Hepatocyte (in vitro differentiated cells): ENCODE measurements around the gene MBNL3. TPM values are rescaled to one million over a fixed set of nuclear protein-coding genes. Genes with fewer than 3 reads are reported as not detected.

Experiments used
- DNase-seq: peaks from one replicate; pipeline ENCODE4 v3.0.0-alpha.2; 2016; ENCODE audit warnings: low spot score
- H2AFZ ChIP-seq: fragments of 200-600 bp; sonication (generic); 2 replicates; pipeline ENCODE4 v1.6.0; 2016; ENCODE audit warnings: antibody characterized with exemption, mild to moderate bottlenecking
- H3K27ac ChIP-seq: fragments of 200-600 bp; sonication (generic); 2 replicates; pipeline ENCODE4 v1.5.1; 2016; ENCODE audit warnings: mild to moderate bottlenecking
- H3K27me3 ChIP-seq: fragments of 200-600 bp; sonication (generic); 2 replicates; pipeline ENCODE4 v1.6.1; 2016
- H3K36me3 ChIP-seq: fragments of 200-600 bp; sonication (generic); replicated peaks from 2 replicates; pipeline ENCODE4 v1.5.1; 2016; ENCODE audit warnings: low read depth; ENCODE audit not compliant: insufficient read depth
- H3K4me1 ChIP-seq: fragments of 200-600 bp; sonication (generic); 2 replicates; pipeline ENCODE4 v1.5.1; 2016; ENCODE audit warnings: mild to moderate bottlenecking, moderate library complexity; ENCODE audit not compliant: insufficient read depth
- H3K4me2 ChIP-seq: fragments of 200-600 bp; sonication (generic); 2 replicates; pipeline ENCODE4 v1.6.0; 2016
- H3K4me3 ChIP-seq: fragments of 200-600 bp; sonication (generic); 2 replicates; pipeline ENCODE4 v1.5.1; 2016; ENCODE audit warnings: mild to moderate bottlenecking
- H3K79me2 ChIP-seq: fragments of 200-600 bp; sonication (generic); 2 replicates; pipeline ENCODE4 v1.6.0; 2017; ENCODE audit warnings: mild to moderate bottlenecking
- H3K9me2 ChIP-seq: fragments of 200-600 bp; sonication (generic); replicated peaks from 2 replicates; pipeline ENCODE4 v1.6.0; 2017; ENCODE audit warnings: mild to moderate bottlenecking; ENCODE audit not compliant: insufficient read depth
- H3K9me3 ChIP-seq: fragments of 200-600 bp; sonication (generic); 2 replicates; pipeline ENCODE4 v1.5.1; 2016; ENCODE audit warnings: low read depth, mild to moderate bottlenecking
- H4K20me1 ChIP-seq: fragments of 200-600 bp; sonication (generic); 2 replicates; pipeline ENCODE4 v1.6.0; 2016; ENCODE audit warnings: mild to moderate bottlenecking; ENCODE audit not compliant: insufficient read depth, poor library complexity, severe bottlenecking
- EZH2 ChIP-seq: fragments of 200-600 bp; sonication (generic); IDR thresholded peaks from 2 replicates; pipeline ENCODE4 v1.6.1; 2016; ENCODE audit warnings: antibody characterized with exemption, mild to moderate bottlenecking, borderline replicate concordance
- EZH2phosphoT487 ChIP-seq: fragments of 200-600 bp; sonication (generic); IDR thresholded peaks from one replicate; pipeline ENCODE4 v1.6.1; 2018; ENCODE audit warnings: antibody characterized with exemption, mild to moderate bottlenecking, low read depth, moderate library complexity; ENCODE audit not compliant: unreplicated experiment, severe bottlenecking
- WGBS: methylation state at CpG from one replicate; pipeline ENCODE4 v1.1.6; 2016; ENCODE audit warnings: low lambda C conversion rate; ENCODE audit errors: missing lambda C conversion rate; 5-methylcytosine and 5-hydroxymethylcytosine counted together
- polyA plus RNA-seq: library from polyadenylated mRNA; unstranded; fragments of >200 nt; fragmentation: Nextera tagmentation; extraction: Ambion mirVana; gene quantifications from 2 replicates; pipeline ENCODE4 v1.2.1, GENCODE V29; 2016
- total RNA-seq: library from RNA; depleted of rRNA; stranded (reverse); fragments of >200 nt; gene quantifications from 2 replicates; pipeline ENCODE4 v1.2.3, GENCODE V29; 2014
- TF ChIP-seq, protein P1 (sequence below): fragments of 200-600 bp; sonication (generic); IDR thresholded peaks from 2 replicates; pipeline ENCODE4 v1.5.1; 2016; ENCODE audit warnings: antibody characterized with exemption, mild to moderate bottlenecking; ENCODE audit not compliant: poor library complexity

The MBNL3 gene
- total and polyA plus RNA-seq, 2 experiments from 2014 or later = 9.6 to 90.5 TPM

GRCh38 chrX:132415012-132415411 is 73.8 kb downstream of the MBNL3 start:
- Histone ChIP-seq H3K36me3 (no peaks in the 10 kb centered on the region), H3K4me2 (no peak overlapping the region), H3K9me3 (no peaks in the 10 kb centered on the region), H3K79me2 (no peaks in the 10 kb centered on the region), H3K4me1 (peaks cover 8% of the 10 kb centered on the region), H2AFZ (no peak overlapping the region), H3K4me3 (no peak overlapping the region), H3K9me2 (no peaks in the 10 kb centered on the region), H3K27me3 (no peaks in the 10 kb centered on the region), H4K20me1 (no peaks in the 10 kb centered on the region), H3K27ac (no peak overlapping the region)
- no peak for TF ChIP-seq EZH2phosphoT487
- TF ChIP-seq, protein P1, sequence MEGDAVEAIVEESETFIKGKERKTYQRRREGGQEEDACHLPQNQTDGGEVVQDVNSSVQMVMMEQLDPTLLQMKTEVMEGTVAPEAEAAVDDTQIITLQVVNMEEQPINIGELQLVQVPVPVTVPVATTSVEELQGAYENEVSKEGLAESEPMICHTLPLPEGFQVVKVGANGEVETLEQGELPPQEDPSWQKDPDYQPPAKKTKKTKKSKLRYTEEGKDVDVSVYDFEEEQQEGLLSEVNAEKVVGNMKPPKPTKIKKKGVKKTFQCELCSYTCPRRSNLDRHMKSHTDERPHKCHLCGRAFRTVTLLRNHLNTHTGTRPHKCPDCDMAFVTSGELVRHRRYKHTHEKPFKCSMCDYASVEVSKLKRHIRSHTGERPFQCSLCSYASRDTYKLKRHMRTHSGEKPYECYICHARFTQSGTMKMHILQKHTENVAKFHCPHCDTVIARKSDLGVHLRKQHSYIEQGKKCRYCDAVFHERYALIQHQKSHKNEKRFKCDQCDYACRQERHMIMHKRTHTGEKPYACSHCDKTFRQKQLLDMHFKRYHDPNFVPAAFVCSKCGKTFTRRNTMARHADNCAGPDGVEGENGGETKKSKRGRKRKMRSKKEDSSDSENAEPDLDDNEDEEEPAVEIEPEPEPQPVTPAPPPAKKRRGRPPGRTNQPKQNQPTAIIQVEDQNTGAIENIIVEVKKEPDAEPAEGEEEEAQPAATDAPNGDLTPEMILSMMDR = no peak
- TF ChIP-seq EZH2 = no peak
- no peak for DNase-seq
- 77% methylated on average over 3 of the region's 3 CpGs for WGBS

DNA sequence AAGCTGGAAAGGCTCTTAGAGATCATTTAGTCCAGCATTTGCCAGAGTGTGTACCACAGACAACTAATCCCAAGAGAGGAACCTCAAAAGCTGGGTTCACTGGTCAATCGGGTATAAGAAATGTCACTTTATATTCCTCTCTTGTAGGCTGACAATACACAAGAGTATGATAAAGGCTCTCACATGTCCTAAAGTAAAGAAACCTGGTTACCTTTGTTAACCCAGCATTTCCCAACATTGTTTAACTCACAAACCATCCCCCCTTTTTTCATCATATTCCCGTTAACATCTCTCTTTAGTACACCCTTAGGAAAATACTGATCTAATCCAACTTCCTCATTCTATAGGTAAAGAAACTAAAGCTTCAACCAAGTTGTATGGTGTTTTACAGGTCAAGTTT is 74.4 kb downstream of the MBNL3 start:
- Histone ChIP-seq H2AFZ (no peak overlapping the region), H4K20me1 (no peaks in the 10 kb centered on the region), H3K4me3 (no peak overlapping the region), H3K4me2 (no peak overlapping the region), H3K9me2 (no peaks in the 10 kb centered on the region), H3K27ac (no peak overlapping the region), H3K36me3 (no peaks in the 10 kb centered on the region), H3K9me3 (no peaks in the 10 kb centered on the region), H3K4me1 (peaks cover 8% of the 10 kb centered on the region), H3K27me3 (no peaks in the 10 kb centered on the region), H3K79me2 (no peaks in the 10 kb centered on the region)
- 78% methylated on average over 2 of the region's 2 CpGs for WGBS
- no peak for DNase-seq
- TF ChIP-seq, protein P1 = no peak
- TF ChIP-seq EZH2 (no peak), EZH2phosphoT487 (no peak)

GRCh38 chrX:132413459-132413858 is 75.4 kb downstream of the MBNL3 start:
- peaks cover 8% of the 10 kb centered on the region for H3K4me1 ChIP-seq
- peak overlapping the region; percentile 48 for H3K4me2 ChIP-seq
- H3K4me3 ChIP-seq = no peak overlapping the region
- WGBS = 56% methylated on average over 7 of the region's 7 CpGs
- H2AFZ ChIP-seq = no peak overlapping the region
- TF ChIP-seq EZH2phosphoT487 (no peak), EZH2 (no peak)
- TF ChIP-seq, protein P1 = no peak
- no peaks in the 10 kb centered on the region for H3K27me3 ChIP-seq
- peaks cover 5% of the 10 kb centered on the region for H3K9me3 ChIP-seq
- no peaks in the 10 kb centered on the region for H3K36me3 ChIP-seq
- no peaks in the 10 kb centered on the region for H4K20me1 ChIP-seq
- peak; percentile 31 for DNase-seq
- H3K79me2 ChIP-seq = no peaks in the 10 kb centered on the region
- H3K9me2 ChIP-seq = no peaks in the 10 kb centered on the region
- H3K27ac ChIP-seq = no peak overlapping the region

GRCh38 chrX:132412208-132412607 is 76.6 kb downstream of the MBNL3 start:
- 56% methylated on average over 7 of the region's 7 CpGs for WGBS
- Histone ChIP-seq H2AFZ (no peak overlapping the region), H3K36me3 (no peaks in the 10 kb centered on the region), H3K9me3 (peaks cover 5% of the 10 kb centered on the region), H3K4me3 (no peak overlapping the region), H4K20me1 (no peaks in the 10 kb centered on the region), H3K9me2 (no peaks in the 10 kb centered on the region), H3K27me3 (no peaks in the 10 kb centered on the region), H3K4me1 (peaks cover 8% of the 10 kb centered on the region), H3K27ac (no peak overlapping the region), H3K4me2 (peak overlapping the region; percentile 48), H3K79me2 (no peaks in the 10 kb centered on the region)
- TF ChIP-seq EZH2 (no peak), EZH2phosphoT487 (no peak)
- TF ChIP-seq, protein P1 = no peak
- DNase-seq = no peak
